Lung (tissue), 12 donors: ENCODE results near the gene MB21D2. TPM values are rescaled to one million over a fixed set of nuclear protein-coding genes. Genes with fewer than 3 reads are reported as not detected.

ENCODE experiments used
- ATAC-seq: fragments of 200-7000 bp; cut with Tn5 transposase; one replicate; pipeline ENCODE4 v1.9.1; 2020; ENCODE audit warnings: moderate number of reproducible peaks; ENCODE audit not compliant: insufficient read depth, low FRiP score
- DNase-seq, 3 donors: peaks; one replicate each; pipeline ENCODE4 v3.0.0-alpha.2; 2013 to 2017
- H3K27ac ChIP-seq, 2 donors: one replicate each; pipeline ENCODE4 v1.5.1; 2013; ENCODE audit warnings: mild to moderate bottlenecking in 2 of 2, moderate library complexity in 2 of 2, control low read depth in 1 of 2, inconsistent platforms in 1 of 2, low read depth in 1 of 2, low read length in 1 of 2
- H3K27me3 ChIP-seq, 3 donors: one replicate each; pipeline ENCODE4 v1.5.1; 2013; ENCODE audit warnings: low read length in 2 of 3; ENCODE audit not compliant: control insufficient read depth in 3 of 3, insufficient read depth in 3 of 3
- H3K36me3 ChIP-seq, 4 donors: one replicate each; pipeline ENCODE4 v1.5.1; 2013; ENCODE audit warnings: low read length in 4 of 4, mild to moderate bottlenecking in 1 of 4, moderate library complexity in 1 of 4; ENCODE audit not compliant: control insufficient read depth in 4 of 4, insufficient read depth in 4 of 4
- H3K4me1 ChIP-seq, 5 donors: one replicate each; pipeline ENCODE4 v1.5.1; 2013; ENCODE audit warnings: low read length in 5 of 5, mild to moderate bottlenecking in 2 of 5, moderate library complexity in 1 of 5; ENCODE audit not compliant: control insufficient read depth in 5 of 5, insufficient read depth in 5 of 5
- H3K4me3 ChIP-seq: one replicate; pipeline ENCODE4 v1.5.1; 2013; ENCODE audit warnings: mild to moderate bottlenecking, control low read depth, moderate library complexity
- H3K9ac ChIP-seq, 2 donors: one replicate each; pipeline ENCODE4 v1.5.1; 2013; ENCODE audit warnings: low read length in 2 of 2, control low read depth in 1 of 2; ENCODE audit not compliant: insufficient read depth in 1 of 2
- H3K9me3 ChIP-seq, 4 donors: one replicate each; pipeline ENCODE4 v1.5.1; 2013; ENCODE audit warnings: low read length in 3 of 4, mild to moderate bottlenecking in 1 of 4, moderate library complexity in 1 of 4; ENCODE audit not compliant: control insufficient read depth in 4 of 4, insufficient read depth in 3 of 4
- WGBS, 2 donors: extraction: QIAGEN DNeasy Blood & Tissue Kit; methylation state at CpG; one replicate each; pipeline ENCODE4 v1.1.7; 2013; 5-methylcytosine and 5-hydroxymethylcytosine counted together
- polyA plus RNA-seq, 2 donors: library from polyadenylated mRNA; stranded (reverse); fragments of 200-250 nt; gene quantifications; one replicate each; pipeline ENCODE4 v1.2.1, GENCODE V29; 2013
- total RNA-seq, 2 donors: library from RNA; depleted of rRNA in 1 of 2; stranded (reverse); fragments of >200 nt in 1 of 2; gene quantifications; one replicate each; pipeline ENCODE4 v1.2.1, GENCODE V29; 2014 to 2021
- TF ChIP-seq, protein P1 (sequence below): IDR thresholded peaks from 2 replicates; pipeline ENCODE4 v1.5.1; 2012; ENCODE audit warnings: mild to moderate bottlenecking; ENCODE audit errors: control extremely low read depth, extremely low read depth
- donor health status: control.
- donor health status: control.
- donor health status: Bipolar disorder and iron deficiency.
- donor health status: healthy.
- donor health status: DM: yes; HTN: yes; CAD: no.

MB21D2 gene
- total and polyA plus RNA-seq, 4 donors = 2.8 to 6.3 (median 4.6) TPM

DNA sequence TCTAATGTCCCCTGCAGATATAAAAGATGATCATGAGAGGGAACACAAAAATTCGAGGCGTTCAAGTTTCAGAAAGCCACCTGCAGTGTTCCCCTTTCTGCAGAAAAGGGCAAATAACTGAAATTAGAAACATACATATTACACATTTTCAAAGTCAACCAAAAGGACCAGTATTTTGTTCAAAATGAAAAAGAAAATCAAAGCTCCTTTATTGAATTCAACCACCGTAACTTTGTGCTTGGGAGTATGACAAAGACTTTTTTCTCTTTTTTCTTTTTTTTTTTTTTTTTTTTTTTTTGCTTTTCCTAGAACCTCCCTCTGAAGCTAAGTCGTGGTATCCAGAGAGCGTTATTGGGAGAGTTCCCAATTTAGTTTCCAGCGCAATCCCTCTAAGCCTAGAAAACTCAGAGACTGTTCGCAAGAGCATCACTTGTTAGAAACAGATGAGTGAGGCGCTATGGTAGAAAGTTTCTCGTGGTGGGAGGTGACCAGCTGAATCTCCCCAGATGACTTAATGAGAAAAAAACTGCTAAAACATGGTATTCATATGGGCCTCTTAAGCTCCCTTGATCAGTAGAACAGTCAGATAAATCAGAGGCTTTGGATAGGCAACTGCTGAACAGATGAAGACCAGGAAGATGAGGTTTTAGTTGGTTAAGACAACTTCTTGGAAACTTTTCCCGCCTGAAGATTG is 77.4 kb downstream of the MB21D2 start:
- no peaks in the 10 kb centered on the region for H3K9me3 ChIP-seq
- WGBS, 2 donors = 93 to 94% methylated on average over 10 of the region's 10 CpGs

DNA sequence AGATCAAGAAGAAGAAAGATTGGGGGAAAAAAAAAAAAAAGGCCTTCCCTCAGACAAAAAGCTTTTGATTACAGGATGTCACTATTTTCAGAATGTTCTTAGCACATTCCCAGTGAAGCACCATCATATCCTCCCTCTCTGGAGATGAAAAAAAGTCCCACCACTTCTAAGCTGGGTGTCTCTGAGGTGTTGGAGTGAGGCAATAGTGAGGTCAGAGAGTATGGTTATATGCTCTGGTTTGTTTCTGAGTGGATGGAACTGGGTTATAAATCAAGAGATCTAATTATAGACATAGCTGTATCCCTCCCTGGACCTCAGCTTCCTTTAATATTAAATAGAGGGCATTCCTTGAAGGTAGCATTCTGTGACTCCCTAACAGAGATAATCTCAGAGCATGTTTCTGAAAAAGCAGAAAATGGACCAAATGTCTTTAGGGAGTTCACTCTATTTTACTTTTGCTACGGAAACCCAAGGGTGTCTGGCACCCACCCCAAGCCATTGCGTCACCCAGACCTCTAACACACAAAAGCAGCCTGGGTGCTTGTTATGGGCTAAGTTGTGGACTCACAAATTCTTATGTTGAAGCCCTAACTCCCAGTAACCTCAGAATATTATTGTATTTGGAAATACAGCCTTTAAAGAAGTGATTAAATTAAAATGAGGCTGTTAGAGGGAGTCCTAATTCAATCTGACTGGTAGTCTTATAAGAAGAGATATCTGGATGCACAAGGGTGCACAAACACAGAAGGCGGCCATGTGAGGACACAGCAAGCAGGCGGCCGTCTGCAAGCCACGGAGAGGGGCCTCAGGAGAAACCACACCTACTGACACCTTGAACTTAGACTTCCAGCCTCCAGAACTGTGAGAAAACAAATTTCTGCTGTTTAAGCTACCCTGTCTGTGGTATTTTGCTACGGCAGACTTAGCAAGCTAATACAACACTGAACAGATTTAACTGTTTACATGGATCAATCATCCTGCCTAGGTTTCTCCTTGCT is 81.5 kb downstream of the MB21D2 start:
- WGBS, 2 donors = 78 to 85% methylated on average over 7 of the region's 7 CpGs
- Histone ChIP-seq H3K27ac (no peak overlapping the region), H3K27me3 (no peaks in the 10 kb centered on the region), H3K4me3 (no peak overlapping the region), H3K9ac (no peak overlapping the region), H3K4me1 (peaks cover 0 to 36% (median 11%) of the 10 kb centered on the region in 5 donors), H3K36me3 (no peaks in the 10 kb centered on the region), H3K9me3 (no peaks in the 10 kb centered on the region)
- no peak for DNase-seq
- TF ChIP-seq, protein P1, sequence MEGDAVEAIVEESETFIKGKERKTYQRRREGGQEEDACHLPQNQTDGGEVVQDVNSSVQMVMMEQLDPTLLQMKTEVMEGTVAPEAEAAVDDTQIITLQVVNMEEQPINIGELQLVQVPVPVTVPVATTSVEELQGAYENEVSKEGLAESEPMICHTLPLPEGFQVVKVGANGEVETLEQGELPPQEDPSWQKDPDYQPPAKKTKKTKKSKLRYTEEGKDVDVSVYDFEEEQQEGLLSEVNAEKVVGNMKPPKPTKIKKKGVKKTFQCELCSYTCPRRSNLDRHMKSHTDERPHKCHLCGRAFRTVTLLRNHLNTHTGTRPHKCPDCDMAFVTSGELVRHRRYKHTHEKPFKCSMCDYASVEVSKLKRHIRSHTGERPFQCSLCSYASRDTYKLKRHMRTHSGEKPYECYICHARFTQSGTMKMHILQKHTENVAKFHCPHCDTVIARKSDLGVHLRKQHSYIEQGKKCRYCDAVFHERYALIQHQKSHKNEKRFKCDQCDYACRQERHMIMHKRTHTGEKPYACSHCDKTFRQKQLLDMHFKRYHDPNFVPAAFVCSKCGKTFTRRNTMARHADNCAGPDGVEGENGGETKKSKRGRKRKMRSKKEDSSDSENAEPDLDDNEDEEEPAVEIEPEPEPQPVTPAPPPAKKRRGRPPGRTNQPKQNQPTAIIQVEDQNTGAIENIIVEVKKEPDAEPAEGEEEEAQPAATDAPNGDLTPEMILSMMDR = no peak
- peak; percentile 5 for ATAC-seq

More for the DNA sequence above, 77.4 kb downstream of the MB21D2 start:
- DNase-seq = no peak
- H3K9ac ChIP-seq = no peak overlapping the region
- peaks cover 2 to 18% (median 9%) of the 10 kb centered on the region in 5 donors for H3K4me1 ChIP-seq
- H3K36me3 ChIP-seq = no peaks in the 10 kb centered on the region
- no peak overlapping the region for H3K4me3 ChIP-seq
- TF ChIP-seq, protein P1 = no peak
- H3K27me3 ChIP-seq = no peaks in the 10 kb centered on the region
- no peak overlapping the region for H3K27ac ChIP-seq
- no peak for ATAC-seq

DNA sequence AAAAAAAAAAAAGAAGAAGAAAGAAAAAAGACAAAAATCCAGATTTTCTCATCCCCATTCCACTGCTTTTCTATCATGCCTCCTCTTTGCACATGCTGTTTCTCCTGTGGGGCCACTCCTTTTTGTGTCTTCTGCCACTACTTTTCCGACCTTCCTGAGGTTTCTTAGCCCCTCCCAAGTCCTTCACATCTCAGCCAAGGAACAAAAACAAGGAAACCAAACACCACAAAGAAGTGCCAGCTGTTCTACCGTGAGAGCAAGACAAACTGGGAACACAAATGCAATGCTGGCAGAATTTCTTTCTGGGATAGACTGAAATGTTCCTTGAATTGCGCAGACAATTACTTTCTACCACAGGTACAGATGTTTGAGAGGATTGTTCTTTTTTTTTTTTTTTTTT is 83.2 kb downstream of the MB21D2 start:
- Histone ChIP-seq H3K36me3 (no peaks in the 10 kb centered on the region), H3K27me3 (no peaks in the 10 kb centered on the region), H3K4me1 (peaks cover 0 to 41% (median 10%) of the 10 kb centered on the region in 5 donors), H3K4me3 (no peak overlapping the region), H3K9ac (no peak overlapping the region), H3K27ac (no peak overlapping the region), H3K9me3 (no peaks in the 10 kb centered on the region)
- ATAC-seq = no peak
- WGBS, 2 donors = 50 to 65% methylated on average over 3 of the region's 3 CpGs
- no peak for DNase-seq
- TF ChIP-seq, protein P1 = no peak
